Psoas muscle (tissue), 8 donors: ENCODE results near the gene HSD17B7. TPM values are rescaled to one million over a fixed set of nuclear protein-coding genes. Genes with fewer than 3 reads are reported as not detected.

Experiments used
- ATAC-seq, 4 donors: fragments of 200-7000 bp; cut with Tn5 transposase; one replicate each; pipeline ENCODE4 v1.9.1; 2020; ENCODE audit warnings: moderate library complexity in 3 of 4, mild to moderate bottlenecking in 2 of 4
- DNase-seq, 2 donors: peaks; one replicate each; pipeline ENCODE4 v3.0.0-alpha.2; 2020
- H3K27ac ChIP-seq: fragments of 200-600 bp; one replicate; pipeline ENCODE4 v1.8.0; 2022
- H3K27me3 ChIP-seq, 3 donors: fragments of 200-600 bp in 1 of 3; one replicate each; pipeline versions ENCODE4 v1.6.1 to v1.8.0; 2013 to 2022; ENCODE audit warnings: low read length in 2 of 3, mild to moderate bottlenecking in 2 of 3, moderate library complexity in 1 of 3; ENCODE audit not compliant: insufficient read depth in 3 of 3
- H3K36me3 ChIP-seq, 2 donors: fragments of 200-600 bp in 1 of 2; one replicate each; pipeline versions ENCODE4 v1.6.1 to v1.8.0; 2013 to 2022; ENCODE audit warnings: low read depth in 1 of 2, mild to moderate bottlenecking in 1 of 2, moderate library complexity in 1 of 2; ENCODE audit not compliant: insufficient read depth in 1 of 2
- H3K4me1 ChIP-seq: fragments of 200-600 bp; one replicate; pipeline ENCODE4 v1.8.0; 2022
- H3K4me3 ChIP-seq: fragments of 200-600 bp; one replicate; pipeline ENCODE4 v1.8.0; 2022; ENCODE audit warnings: mild to moderate bottlenecking
- H3K9me3 ChIP-seq: fragments of 200-600 bp; one replicate; pipeline ENCODE4 v1.8.0; 2022
- WGBS, 3 donors: extraction: QIAGEN DNeasy Blood & Tissue Kit; methylation state at CpG; one replicate each; pipeline versions ENCODE4 v1.1.6 to v1.1.7; 2013; 5-methylcytosine and 5-hydroxymethylcytosine counted together
- intact Hi-C, 2 donors: fragments of 100-400 bp; cut with DNase I; formaldehyde crosslinking; loops; one replicate each; pipeline versions ENCODE4 v1.11.0 to v1.14.2; 2022
- polyA plus RNA-seq, 3 donors: library from polyadenylated mRNA; stranded (reverse); fragments of 200-250 nt; gene quantifications; one replicate each; pipeline ENCODE4 v1.2.3, GENCODE V29; 2013
- total RNA-seq, 4 donors: library from RNA; stranded (reverse); fragmentation: NEBNext Ultra II Directional in 2 of 4; extraction: Animal tissue kit (Norgen Biotek cat#: 25700) in 2 of 4; gene quantifications; one replicate each; pipeline versions ENCODE4 v1.2.1 to v1.2.4, GENCODE V29; 2021 to 2023
- TF ChIP-seq, protein P1 (sequence below): fragments of 200-600 bp; IDR thresholded peaks from one replicate; pipeline ENCODE4 v1.8.0; 2022; ENCODE audit warnings: antibody characterized with exemption
- donor health status: healthy with polysubstance abuse.
- donor health status: DM: no; HTN: no; CAD: no; lungs with moderate emphysema.
- donor health status: Bipolar disorder and iron deficiency.
- donor health status: healthy.
- donor health status: DM: yes; HTN: yes; CAD: no.
- donor health status: DM: no; HTN: no; CAD: no.
- donor health status: DM: no; HTN: no; CAD: no.
- donor health status: DM: yes; HTN: yes; CAD: no.

HSD17B7 gene
- total and polyA plus RNA-seq, 7 donors = 1.6 to 7.2 (median 3.8) TPM

DNA sequence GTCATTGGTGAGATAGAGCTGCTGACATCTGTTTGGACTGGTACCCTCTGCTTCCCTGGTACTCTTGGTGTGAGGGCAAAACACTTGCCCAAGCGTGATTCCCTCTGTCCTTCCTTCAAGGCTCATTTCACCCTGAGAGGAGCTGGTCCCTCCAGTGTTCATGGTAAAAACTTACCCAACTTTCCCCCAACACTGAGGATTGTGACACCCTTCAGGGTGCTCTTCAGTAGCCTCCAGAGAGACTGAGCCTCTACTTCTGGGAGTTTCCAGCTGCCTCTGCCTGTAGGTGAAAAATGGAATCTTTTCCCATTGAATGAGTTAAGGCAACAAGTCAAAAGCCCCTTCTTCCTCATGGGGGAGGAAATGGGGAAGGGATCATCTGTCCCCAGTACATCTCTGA is 60.8 kb downstream of the HSD17B7 start:
- no peaks in the 10 kb centered on the region for H3K36me3 ChIP-seq
- no peak overlapping the region for H3K27ac ChIP-seq
- no peaks in the 10 kb centered on the region for H3K27me3 ChIP-seq
- 81 to 95% (median 85%) methylated on average over 1 of the region's 1 CpG for WGBS, 3 donors
- H3K4me3 ChIP-seq = no peak overlapping the region
- H3K4me1 ChIP-seq = no peaks in the 10 kb centered on the region
- DNase-seq (no peak), ATAC-seq (no peak)
- TF ChIP-seq, protein P1, sequence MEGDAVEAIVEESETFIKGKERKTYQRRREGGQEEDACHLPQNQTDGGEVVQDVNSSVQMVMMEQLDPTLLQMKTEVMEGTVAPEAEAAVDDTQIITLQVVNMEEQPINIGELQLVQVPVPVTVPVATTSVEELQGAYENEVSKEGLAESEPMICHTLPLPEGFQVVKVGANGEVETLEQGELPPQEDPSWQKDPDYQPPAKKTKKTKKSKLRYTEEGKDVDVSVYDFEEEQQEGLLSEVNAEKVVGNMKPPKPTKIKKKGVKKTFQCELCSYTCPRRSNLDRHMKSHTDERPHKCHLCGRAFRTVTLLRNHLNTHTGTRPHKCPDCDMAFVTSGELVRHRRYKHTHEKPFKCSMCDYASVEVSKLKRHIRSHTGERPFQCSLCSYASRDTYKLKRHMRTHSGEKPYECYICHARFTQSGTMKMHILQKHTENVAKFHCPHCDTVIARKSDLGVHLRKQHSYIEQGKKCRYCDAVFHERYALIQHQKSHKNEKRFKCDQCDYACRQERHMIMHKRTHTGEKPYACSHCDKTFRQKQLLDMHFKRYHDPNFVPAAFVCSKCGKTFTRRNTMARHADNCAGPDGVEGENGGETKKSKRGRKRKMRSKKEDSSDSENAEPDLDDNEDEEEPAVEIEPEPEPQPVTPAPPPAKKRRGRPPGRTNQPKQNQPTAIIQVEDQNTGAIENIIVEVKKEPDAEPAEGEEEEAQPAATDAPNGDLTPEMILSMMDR = no peak
- intact Hi-C loops = loop anchor here in 1 of 2 donors (5.0 kb wide), 1 partner anchor 466 kb away; no protein-coding TSS in a partner anchor
- H3K9me3 ChIP-seq = no peaks in the 10 kb centered on the region

DNA sequence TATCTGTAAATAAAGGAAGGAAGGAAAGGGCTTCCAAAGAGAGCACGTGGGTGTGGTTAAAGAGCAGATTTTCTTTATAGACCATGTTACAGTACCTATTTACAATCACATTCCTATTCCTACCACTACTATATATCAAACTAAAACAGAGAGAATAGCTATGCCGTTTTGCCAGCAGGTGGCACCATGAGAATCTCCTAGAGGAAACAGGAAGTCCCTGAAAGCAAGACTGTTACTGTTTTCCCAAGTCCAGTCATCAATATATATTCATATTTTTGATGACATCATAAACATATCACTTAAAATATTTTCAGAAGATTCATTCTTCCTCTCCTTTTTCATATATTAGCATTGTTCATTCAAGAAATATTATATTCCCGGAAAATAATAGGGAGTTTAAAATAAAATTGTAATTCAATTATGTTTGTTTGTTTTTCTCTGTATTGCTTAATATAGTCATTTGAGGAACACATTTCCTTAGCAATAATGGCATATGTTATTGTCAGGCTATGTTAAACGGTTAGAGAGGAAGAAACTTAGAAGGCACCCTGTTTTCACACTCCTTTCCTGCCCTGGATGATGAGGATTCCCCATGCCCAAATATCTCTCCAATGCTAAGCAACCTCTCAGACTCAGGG is 63.9 kb downstream of the HSD17B7 start:
- 30 to 41% (median 40%) methylated on average over 4 of the region's 4 CpGs for WGBS, 3 donors
- ATAC-seq (peak in 3 of 4 donors; percentile 46 to 77 (median 68)), DNase-seq (peak; percentile 24 to 56)
- H3K4me3 ChIP-seq = no peak overlapping the region
- TF ChIP-seq, protein P1 = peak; percentile 75
- H3K27me3 ChIP-seq = no peaks in the 10 kb centered on the region
- no peaks in the 10 kb centered on the region for H3K9me3 ChIP-seq
- intact Hi-C loops = loop anchor here in 1 of 2 donors (5.0 kb wide), 1 partner anchor 463 kb away; no protein-coding TSS in a partner anchor
- no peak overlapping the region for H3K27ac ChIP-seq
- no peaks in the 10 kb centered on the region for H3K4me1 ChIP-seq
- no peaks in the 10 kb centered on the region for H3K36me3 ChIP-seq

DNA sequence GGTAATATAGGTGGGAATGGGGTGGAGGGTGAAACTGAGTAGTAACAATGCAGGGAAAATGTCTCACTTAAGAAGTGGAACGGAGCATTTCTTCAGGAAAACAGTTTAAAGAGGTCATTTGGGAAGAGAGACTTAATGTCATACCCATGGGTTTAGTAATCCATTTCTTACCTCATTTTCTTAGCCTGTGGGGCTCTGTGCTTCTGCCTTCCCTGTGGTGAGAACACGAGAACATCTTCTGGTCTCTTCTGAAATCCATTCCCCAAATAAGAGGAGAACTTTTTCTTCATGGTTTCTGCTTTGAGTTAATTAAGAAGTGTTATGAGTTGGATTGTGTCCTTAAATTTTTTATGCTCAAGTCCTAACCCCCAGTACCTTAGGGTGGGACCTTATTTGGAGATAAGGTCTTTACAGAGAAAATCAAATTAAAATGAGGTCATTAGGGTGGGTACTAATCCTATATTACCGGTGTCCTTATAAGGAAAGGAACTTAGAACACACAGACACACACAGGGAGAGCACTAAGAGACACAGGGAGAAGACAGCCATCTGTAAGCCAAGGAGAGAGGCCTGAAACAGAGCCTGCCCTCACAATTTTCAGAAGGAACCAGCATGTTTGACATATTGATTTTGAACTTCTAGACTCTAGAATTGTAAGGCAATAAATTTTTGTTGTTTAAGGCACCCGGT is 65.1 kb downstream of the HSD17B7 start:
- TF ChIP-seq, protein P1 = no peak
- H3K9me3 ChIP-seq = no peaks in the 10 kb centered on the region
- no peak overlapping the region for H3K4me3 ChIP-seq
- ATAC-seq (no peak), DNase-seq (no peak)
- intact Hi-C loops = loop anchor here (5.0 kb wide), 3 partner anchors 322 to 462 kb away; no protein-coding TSS in a partner anchor
- 71 to 77% (median 75%) methylated on average over 4 of the region's 4 CpGs for WGBS, 3 donors
- no peaks in the 10 kb centered on the region for H3K27me3 ChIP-seq
- H3K27ac ChIP-seq = no peak overlapping the region
- H3K36me3 ChIP-seq = no peaks in the 10 kb centered on the region
- H3K4me1 ChIP-seq = no peaks in the 10 kb centered on the region

DNA sequence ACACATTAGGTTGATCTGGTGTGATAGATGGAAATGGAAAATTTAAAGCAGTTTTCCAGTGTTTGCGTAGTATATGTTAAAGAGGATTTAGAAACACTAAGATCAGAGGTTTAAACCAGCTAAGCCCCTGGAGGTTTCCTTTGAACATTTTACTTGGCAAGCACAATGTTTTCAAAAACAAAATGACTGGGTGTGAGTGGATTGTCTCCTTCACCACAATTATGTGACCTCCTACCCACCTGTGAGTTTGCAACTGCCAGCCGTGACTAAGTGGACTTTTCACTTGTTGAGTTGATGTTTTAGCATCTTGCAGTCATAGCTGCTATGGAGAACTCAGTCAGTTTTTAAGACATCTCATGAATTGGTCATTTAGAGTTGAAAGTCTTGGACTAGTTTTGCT is 65.8 kb downstream of the HSD17B7 start:
- ATAC-seq = no peak
- TF ChIP-seq, protein P1 = no peak
- no peak for DNase-seq
- H3K4me3 ChIP-seq = no peak overlapping the region
- H3K36me3 ChIP-seq = no peaks in the 10 kb centered on the region
- H3K27ac ChIP-seq = no peak overlapping the region
- H3K4me1 ChIP-seq = no peaks in the 10 kb centered on the region
- H3K9me3 ChIP-seq = no peaks in the 10 kb centered on the region
- WGBS, 3 donors = 74 to 82% (median 76%) methylated on average over 2 of the region's 2 CpGs
- intact Hi-C loops = loop anchor here (5.0 kb wide), 3 partner anchors 321 to 461 kb away; no protein-coding TSS in a partner anchor
- H3K27me3 ChIP-seq = no peaks in the 10 kb centered on the region
